WI38 (cell line): Measurements from ENCODE around the gene CSGALNACT2.

Experiments used
- H3K4me3 ChIP-seq: 2 replicates; pipeline ENCODE4 v1.5.1; 2011; ENCODE audit warnings: low read depth, mild to moderate bottlenecking, control low read depth, low read length
- TF ChIP-seq, protein P1 (sequence below): IDR thresholded peaks from 2 replicates; pipeline ENCODE4 v1.5.1; 2012; ENCODE audit warnings: low read depth, mild to moderate bottlenecking, control low read depth, low read length

Gene CSGALNACT2

DNA sequence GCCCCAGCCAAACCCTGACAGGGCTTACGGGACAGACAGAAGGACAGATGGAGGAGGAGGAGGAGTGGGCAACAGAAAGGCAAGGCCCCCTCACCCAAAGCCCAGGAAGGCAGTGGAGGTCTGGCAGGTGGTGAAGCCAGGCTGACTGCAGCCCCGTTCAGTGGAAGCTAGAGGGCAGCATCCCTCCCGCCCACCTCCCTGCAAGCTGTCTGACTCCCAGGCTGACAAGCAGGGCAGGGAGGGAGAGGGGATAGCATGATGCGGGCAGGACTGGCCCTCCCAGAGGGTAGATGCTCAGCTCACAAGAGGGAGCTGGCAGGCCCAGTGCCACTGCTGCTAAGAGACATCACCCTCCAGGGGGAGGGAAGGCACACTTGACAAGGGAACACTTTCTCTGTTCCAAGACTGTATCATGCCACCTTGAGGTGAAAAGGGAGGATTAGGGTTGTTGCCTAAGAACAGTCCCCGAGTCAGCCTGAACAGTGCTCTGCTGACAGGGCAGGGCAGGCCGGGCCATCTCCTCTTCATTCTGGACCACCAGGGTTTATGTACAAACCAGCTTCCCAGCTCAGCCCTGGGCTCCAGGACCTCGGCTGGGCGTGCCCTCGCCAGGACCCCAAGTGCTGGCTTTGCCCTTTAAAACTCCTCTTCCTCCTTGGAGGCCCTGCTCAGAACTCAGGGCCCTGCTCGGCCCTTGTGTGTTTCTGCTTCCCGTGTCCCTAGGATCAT lies 66.9 kb downstream of the CSGALNACT2 start:
- no peak overlapping the region for H3K4me3 ChIP-seq
- TF ChIP-seq, protein P1, sequence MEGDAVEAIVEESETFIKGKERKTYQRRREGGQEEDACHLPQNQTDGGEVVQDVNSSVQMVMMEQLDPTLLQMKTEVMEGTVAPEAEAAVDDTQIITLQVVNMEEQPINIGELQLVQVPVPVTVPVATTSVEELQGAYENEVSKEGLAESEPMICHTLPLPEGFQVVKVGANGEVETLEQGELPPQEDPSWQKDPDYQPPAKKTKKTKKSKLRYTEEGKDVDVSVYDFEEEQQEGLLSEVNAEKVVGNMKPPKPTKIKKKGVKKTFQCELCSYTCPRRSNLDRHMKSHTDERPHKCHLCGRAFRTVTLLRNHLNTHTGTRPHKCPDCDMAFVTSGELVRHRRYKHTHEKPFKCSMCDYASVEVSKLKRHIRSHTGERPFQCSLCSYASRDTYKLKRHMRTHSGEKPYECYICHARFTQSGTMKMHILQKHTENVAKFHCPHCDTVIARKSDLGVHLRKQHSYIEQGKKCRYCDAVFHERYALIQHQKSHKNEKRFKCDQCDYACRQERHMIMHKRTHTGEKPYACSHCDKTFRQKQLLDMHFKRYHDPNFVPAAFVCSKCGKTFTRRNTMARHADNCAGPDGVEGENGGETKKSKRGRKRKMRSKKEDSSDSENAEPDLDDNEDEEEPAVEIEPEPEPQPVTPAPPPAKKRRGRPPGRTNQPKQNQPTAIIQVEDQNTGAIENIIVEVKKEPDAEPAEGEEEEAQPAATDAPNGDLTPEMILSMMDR = peak; percentile 67

DNA sequence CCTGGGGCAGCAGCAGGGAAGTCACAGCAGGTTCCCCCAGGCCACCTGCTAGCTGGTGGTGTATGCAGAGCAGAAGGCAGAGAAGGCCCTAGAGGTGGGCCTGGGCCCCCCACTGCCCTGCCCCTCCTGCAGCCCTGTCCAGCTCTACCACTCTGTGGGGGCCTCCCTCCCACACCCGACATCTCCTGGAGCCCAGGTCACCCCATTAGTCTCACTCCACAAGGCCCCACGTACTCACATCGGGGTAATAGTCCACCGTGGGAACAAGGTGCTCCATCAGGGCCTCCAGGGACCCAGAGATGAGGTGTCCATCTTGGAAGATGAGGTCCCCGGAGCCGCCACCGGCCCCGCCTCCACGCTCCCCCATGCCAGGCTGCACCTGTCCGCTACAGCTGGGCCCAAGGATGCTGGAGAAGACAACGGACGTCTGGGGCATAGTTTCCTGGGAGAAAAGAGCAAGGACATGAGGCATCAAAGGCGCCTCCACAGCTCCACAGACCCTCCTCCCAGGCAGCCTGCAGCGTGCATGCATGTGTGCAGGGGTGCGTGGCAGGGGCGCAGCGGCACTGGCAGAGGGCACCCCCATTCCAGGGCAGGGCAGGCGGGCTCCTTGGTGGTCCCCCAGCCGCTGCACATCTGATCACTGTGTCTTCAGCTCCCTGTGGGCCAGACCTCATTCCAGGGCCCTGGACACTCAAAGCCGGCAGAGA lies 67.6 kb downstream of the CSGALNACT2 start:
- no peak overlapping the region for H3K4me3 ChIP-seq
- TF ChIP-seq, protein P1 = no peak

DNA sequence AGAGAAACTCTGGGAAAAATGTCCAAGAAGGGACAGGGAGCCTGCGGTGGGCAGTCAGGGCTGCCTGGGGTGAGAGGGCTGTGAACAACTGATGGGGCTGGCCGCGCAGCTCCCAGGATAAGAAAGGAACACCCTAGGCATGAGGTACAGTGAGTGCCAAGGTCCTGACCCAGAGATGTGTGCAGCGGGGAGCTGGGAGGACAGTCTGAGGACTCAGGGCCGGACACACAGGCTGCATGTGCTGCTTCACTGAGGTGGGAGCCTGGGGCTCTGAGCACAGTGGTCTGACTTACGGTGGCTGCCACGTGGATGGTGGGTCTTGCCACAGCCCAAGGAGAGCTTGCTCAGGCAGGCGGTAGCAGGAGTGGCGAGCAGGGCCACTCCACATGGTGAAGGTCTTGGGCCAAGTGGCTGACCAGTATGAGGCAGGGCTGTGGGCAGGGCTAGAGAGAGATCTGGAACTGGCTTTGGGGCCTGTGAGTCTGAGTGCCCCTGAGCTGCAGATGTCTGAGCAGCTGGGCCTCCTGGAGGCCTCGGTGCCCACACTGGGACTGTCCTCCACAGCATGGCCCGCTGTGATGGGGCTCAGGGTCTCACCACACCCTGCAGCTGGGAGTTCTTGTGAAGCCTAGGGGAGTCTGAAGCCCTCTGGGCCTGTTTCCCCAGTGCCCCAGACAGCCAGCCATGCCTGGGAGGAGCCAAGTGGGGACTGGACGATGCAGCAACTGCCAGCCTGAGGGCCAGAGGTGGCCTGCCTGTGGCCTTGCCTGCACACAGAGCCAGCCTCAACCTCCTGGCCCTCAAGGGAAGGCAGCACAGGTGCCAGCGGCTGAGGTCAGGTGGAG lies 68.4 kb downstream of the CSGALNACT2 start:
- TF ChIP-seq, protein P1 = no peak
- no peak overlapping the region for H3K4me3 ChIP-seq

DNA sequence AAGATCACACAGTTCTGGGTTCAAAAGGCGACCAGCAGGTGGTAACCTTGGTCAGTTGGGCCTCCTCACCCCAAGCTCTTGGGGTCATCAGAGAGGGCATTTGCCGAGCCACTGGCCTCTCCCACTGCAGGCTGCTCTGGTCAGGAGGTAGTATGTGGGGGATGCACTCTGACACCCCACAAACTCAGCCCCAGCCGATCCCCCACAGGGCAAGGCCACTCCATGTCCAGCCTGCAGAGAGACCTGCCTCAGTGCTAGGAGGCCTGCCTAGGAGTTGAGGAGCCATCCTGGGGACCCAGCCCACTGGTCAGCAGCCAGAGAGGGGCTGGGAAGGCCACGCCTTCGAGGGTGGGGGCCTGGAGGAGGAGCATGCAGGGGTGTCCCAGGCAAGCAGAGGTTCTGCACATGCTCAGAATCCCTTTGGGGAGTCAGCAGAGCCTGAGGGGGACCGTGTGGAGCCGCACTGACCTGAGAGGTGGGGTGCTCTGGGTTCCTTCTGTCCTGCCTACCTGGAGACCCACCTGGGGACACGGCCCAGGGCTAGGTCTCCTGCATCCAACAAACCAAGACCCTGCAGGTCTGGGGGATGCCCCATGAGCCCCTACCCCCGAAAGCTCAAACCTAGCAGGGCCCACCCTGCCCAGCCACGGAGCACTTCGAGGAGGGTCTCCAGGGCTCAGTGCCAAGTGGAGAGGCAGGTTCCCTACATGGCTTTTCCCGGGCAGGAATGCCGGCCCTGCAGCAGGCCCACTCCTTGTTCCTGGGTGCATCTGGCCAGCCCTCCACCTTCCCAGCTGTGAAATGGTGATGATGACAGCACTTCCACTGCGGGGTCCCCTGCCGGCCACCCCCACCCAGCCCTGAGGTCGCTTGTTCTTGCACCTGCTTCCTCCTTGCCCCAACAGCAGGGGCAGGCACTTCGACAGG lies 70.2 kb downstream of the CSGALNACT2 start:
- TF ChIP-seq, protein P1 = no peak
- no peak overlapping the region for H3K4me3 ChIP-seq

DNA sequence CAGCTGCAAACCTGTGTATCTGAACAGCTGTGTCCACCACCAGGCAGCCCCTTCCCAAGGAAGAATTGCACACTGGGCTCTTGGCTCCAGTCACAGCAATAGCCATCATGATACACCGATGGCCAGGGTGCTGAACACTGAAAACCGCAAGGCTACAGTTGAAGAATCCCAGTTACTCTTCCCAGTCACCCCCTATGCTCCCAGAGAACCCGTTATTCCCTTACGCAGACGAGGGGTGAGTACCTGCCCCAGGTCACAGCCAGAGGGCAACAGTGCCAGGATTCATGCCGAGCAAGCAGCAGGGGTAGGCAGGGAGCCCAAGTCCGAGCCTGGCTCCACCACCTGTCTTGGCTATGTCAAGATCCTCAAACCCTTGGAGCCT lies 70.8 kb downstream of the CSGALNACT2 start:
- TF ChIP-seq, protein P1 = no peak
- no peak overlapping the region for H3K4me3 ChIP-seq

DNA sequence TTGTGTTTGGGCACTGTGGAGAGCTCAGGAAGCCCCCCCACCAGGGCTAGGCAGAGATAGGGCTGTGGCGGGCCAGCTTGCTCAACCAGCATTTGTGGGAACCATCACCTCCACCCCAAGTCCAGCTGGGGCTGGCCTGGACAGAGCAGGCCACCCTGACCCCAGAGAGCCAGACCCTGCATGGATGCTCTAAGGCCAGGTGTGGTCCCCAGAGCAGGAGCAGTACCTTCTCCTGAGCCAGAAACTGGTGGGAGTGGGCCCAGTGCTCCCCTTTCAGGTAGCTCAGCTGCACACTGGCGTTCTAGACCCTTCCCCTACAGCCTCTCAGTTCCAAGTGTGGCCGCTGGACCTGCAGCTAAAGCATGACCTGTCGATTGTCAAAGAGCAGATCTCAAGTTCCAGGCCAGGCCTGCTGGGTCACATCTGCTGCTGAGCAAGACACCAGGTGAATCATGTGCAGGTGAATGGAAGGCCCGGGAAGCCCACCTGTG lies 71.5 kb downstream of the CSGALNACT2 start:
- TF ChIP-seq, protein P1 = no peak

More for the DNA sequence above, 71.5 kb downstream of the CSGALNACT2 start:
- no peak overlapping the region for H3K4me3 ChIP-seq
